Astrocyte of the spinal cord (primary cell): ENCODE measurements around the gene KIDINS220.
A peak's percentile ranks its signal among the peaks of the same experiment; 100 is the strongest.

Experiments
- DNase-seq: peaks from one replicate; pipeline ENCODE4 v3.0.0; 2011; ENCODE audit warnings: low read depth, low spot score
- H3K4me3 ChIP-seq: 2 replicates; pipeline ENCODE4 v1.5.1; 2011; ENCODE audit warnings: low read depth, mild to moderate bottlenecking, low read length, moderate library complexity
- in situ Hi-C: cut with HindIII; loops from 2 replicates; pipeline ENCODE4 v1.10.0; 2017; ENCODE audit warnings: low sequenced_read_pairs
- TF ChIP-seq, protein P1 (sequence below): IDR thresholded peaks from 2 replicates; pipeline ENCODE4 v1.5.1; 2012; ENCODE audit warnings: low read depth, mild to moderate bottlenecking, low read length, inconsistent platforms

Gene KIDINS220

DNA sequence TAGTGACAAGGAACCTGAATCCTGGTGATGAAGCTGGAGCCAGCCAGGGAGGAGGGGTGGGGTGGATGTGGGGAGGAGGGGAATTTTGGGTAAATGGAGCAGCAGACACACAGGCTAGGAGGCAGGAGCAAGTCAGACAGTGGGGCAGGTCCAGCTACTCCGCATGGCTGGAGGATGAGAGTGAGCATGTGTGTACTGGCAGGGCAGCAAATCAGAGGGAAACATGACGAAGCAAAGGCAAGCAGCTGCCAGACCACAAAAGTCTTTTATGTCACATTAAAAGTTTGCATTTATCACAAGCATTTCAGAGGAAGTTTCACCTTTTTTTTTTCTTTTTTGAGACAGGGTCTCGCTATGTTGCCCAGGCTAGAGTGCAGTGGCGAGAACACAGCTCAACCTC, 11.9 kb upstream of the KIDINS220 start:
- peak; percentile 56 for DNase-seq
- H3K4me3 ChIP-seq: no peak overlapping the region
- TF ChIP-seq, protein P1, sequence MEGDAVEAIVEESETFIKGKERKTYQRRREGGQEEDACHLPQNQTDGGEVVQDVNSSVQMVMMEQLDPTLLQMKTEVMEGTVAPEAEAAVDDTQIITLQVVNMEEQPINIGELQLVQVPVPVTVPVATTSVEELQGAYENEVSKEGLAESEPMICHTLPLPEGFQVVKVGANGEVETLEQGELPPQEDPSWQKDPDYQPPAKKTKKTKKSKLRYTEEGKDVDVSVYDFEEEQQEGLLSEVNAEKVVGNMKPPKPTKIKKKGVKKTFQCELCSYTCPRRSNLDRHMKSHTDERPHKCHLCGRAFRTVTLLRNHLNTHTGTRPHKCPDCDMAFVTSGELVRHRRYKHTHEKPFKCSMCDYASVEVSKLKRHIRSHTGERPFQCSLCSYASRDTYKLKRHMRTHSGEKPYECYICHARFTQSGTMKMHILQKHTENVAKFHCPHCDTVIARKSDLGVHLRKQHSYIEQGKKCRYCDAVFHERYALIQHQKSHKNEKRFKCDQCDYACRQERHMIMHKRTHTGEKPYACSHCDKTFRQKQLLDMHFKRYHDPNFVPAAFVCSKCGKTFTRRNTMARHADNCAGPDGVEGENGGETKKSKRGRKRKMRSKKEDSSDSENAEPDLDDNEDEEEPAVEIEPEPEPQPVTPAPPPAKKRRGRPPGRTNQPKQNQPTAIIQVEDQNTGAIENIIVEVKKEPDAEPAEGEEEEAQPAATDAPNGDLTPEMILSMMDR: no peak
- in situ Hi-C loops: no loop called here

DNA sequence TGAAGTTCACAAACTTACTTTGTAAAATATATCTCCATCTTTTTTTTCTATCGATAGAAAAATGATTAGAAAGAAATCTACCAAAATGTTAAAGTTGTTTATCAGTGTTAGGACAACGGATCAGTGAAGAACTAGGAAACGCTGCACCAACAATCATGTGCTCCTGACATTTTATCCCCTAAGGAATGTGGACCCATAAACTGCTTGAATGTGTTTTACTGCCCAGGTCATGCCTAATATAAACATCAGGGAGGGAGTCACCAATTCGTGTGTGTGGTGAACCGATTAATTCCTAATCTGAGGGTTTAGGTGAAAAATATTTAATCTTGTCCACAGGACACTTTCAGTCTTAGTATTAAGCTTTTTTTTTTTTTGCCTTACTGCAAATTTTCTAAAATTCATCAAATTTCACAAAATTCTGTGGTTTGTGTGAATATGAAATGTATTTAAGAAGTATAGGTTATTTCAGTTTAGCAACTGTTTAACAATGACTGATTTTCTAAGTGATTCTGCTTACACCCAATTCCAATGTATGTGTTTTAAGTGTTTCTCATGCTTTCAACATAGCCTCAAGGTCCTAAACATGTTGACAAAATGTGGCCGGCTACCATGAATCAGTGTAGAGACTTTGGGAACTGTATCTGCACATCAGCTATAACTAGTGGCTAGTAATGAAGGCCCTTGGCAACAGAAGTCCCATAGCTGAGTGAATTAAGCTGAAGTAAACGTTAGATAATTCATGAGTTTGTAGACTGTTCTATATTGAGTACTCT, 11.1 kb upstream of the KIDINS220 start:
- TF ChIP-seq, protein P1: no peak
- no peak for DNase-seq
- no peak overlapping the region for H3K4me3 ChIP-seq
- in situ Hi-C loops: no loop called here

DNA sequence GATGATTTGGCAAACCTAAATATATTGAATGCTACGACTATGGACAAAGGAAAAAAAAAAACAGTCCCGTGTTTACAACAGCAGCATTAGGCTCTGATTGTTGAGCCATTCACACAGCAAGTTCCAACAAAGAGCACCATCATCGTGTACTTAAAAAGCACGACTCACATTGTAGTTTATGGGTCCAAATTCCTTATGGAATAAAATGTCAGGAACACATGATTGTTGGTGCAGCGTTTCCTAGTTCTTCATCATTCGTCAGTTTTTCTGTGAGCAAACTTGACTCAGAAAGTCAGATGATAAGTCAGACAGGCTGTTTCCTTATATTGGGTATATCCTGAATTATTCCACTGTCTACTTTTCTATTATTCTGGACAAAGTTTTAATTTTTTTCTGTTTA, 10.0 kb upstream of the KIDINS220 start:
- in situ Hi-C loops: no loop called here
- DNase-seq: no peak
- TF ChIP-seq, protein P1: no peak
- H3K4me3 ChIP-seq: no peak overlapping the region

DNA sequence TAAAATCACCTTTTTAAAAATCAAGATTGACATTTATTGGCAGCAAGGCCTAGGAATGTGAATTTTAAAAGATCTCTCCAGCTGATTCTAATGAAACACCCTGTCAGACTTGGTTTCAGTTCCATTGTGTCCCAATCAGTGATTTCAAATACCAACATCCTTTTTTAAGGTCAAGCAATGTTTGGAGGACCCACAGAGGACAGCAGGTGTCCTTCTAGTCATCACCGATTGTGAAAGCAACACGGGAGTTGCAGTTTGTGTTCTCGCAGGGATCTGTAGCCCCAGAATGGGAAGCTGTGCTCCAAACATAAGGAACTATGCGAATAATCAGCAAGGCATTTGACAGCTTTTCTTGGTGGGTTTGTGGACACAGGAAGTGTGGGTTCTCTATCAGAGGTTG, 4.5 kb upstream of the KIDINS220 start:
- H3K4me3 ChIP-seq: no peak overlapping the region
- DNase-seq: no peak
- in situ Hi-C loops: no loop called here
- TF ChIP-seq, protein P1: no peak

DNA sequence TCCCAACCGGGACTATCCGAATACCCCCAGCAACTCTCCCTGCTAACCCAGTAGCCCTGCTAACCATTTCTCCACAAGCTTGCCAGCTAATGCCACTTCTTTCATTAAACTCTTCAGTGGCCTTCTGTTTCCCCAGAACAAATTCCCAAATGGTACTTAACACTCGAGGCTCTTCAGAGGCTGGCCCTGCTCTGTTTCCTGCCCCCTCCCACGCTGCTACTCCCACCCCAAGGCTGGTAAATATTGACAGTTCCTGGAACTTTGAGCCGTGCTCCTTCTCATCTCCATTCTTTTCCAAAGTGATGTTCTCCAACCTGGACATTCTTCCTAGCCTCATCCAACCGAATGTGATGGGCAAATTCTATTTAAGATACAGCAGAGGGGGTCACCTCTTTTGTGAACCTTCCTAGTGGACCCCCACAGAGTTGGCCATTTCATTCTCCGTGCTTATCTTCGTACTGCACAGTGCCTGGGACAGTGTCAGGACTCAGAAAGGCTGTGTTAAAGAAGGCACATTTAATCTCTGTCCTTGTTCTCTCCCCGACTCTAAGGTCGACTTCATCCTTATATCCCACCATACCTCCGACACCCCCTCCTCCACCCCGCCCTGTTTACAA, 3.2 kb upstream of the KIDINS220 start:
- in situ Hi-C loops: no loop called here

DNA sequence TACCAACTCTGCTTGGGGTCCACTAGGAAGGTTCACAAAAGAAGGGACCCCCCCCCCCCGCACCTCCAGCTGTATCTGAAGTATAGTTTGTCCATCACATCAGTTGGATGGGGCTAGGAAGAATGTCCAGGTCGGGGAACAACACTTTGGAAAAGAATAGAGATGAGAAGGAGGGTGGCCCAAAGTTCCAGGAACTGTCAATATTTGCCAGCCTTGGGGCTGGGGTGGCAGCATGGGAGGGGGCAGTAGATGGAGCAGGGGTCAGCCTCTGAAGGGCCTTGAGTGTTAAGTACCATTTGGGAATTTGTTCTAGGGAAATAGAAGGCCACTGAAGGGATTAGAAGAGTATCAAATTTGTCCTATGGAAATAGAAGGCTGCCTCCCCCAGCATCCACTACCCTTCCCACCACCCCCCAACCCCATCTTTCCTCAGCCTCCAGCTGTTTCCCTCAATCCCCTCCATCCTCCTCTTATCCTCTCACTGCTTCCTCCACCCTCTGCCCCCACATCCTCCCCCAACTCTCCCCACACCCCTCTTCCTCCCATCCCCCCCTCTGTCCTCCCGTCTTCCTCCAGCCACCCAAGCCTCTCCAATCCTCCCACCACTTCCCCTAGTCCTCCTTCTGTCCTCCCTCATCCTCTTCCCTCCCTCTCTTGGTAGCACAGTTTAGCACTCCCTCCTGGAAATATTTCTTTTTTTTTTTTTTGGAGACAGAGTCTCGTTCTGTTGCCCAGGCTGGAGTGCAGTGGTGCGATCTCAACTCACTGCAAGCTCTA, 2.0 kb upstream of the KIDINS220 start:
- no peak for DNase-seq
- TF ChIP-seq, protein P1: no peak
- in situ Hi-C loops: no loop called here
- no peak overlapping the region for H3K4me3 ChIP-seq

More for the DNA sequence above, 3.2 kb upstream of the KIDINS220 start:
- TF ChIP-seq, protein P1: no peak
- DNase-seq: no peak
- H3K4me3 ChIP-seq: no peak overlapping the region
